A549 (cell line): ENCODE measurements around the gene PIM3. TPM values are rescaled to one million over a fixed set of nuclear protein-coding genes. Genes with fewer than 3 reads are reported as not detected.

Experiments used
- ATAC-seq, 2 experiments: fragments of 200-7000 bp in 1 of 2; fragments of >200 bp in 1 of 2; cut with Nextera tagmentation in 1 of 2; cut with Tn5 transposase in 1 of 2; 3 replicates each; pipeline versions ENCODE4 v1.8.0 to v1.9.1; 2018 to 2020; ENCODE audit warnings: mild to moderate bottlenecking in 1 of 2, moderate library complexity in 1 of 2
- CTCF ChIA-PET: fragments of 300-600 bp; sonication (Branson Sonifier 250); formaldehyde crosslinking; extraction: SDS; loops from one replicate; lab custom pipeline; 2021; ENCODE audit warnings: antibody characterized with exemption, inconsistent platforms; lab: Yijun Ruan, JAX
- POLR2A ChIA-PET: fragments of 350-600 bp; formaldehyde crosslinking; extraction: SDS; loops from one replicate; lab custom pipeline; 2021; ENCODE audit warnings: antibody characterized with exemption, inconsistent platforms; lab: Yijun Ruan, JAX
- DNase-seq, 2 experiments: peaks; one replicate each; pipeline versions ENCODE4 v3.0.0 to v3.0.0-alpha.2; 2011 to 2016; ENCODE audit warnings: low read depth in 1 of 2, low spot score in 1 of 2
- FAIRE-seq: peaks from 2 replicates; lab custom pipeline; 2011; peaks lifted over from hg19 to GRCh38; lab: Jason Lieb, UNC
- H3K27ac ChIP-seq, 2 experiments: fragments of >200 bp; sonication (Bioruptor Twin); formaldehyde crosslinking; 3 replicates each; pipeline ENCODE4 v1.5.1; 2016 to 2017
- H3K4me1 ChIP-seq: fragments of >200 bp; sonication (Bioruptor Twin); formaldehyde crosslinking; 3 replicates; pipeline ENCODE4 v1.6.1; 2016
- H3K4me2 ChIP-seq: fragments of >200 bp; sonication (Bioruptor Twin); formaldehyde crosslinking; 3 replicates; pipeline ENCODE4 v1.6.1; 2016
- H3K4me3 ChIP-seq: fragments of >200 bp; sonication (Bioruptor Twin); formaldehyde crosslinking; 3 replicates; pipeline ENCODE4 v1.5.1; 2016
- H3K9me3 ChIP-seq: fragments of >200 bp; sonication (Bioruptor Twin); formaldehyde crosslinking; 3 replicates; pipeline ENCODE4 v1.6.1; 2016
- BCL3 ChIP-seq: fragments of >200 bp; sonication (Bioruptor Twin); formaldehyde crosslinking; IDR thresholded peaks from 3 replicates; pipeline ENCODE4 v1.6.1; 2016
- CBX2 ChIP-seq: fragments of 200-600 bp; sonication (generic); IDR thresholded peaks from 2 replicates; pipeline ENCODE4 v1.6.1; 2016; ENCODE audit warnings: low read depth, mild to moderate bottlenecking, borderline replicate concordance
- CEBPB ChIP-seq, 2 experiments: fragments of >200 bp in 1 of 2; sonication (Bioruptor Twin) in 1 of 2; formaldehyde crosslinking in 1 of 2; IDR thresholded peaks; 2 replicates each; pipeline ENCODE4 v1.6.1; 2012 to 2016
- CHD4 ChIP-seq: fragments of 200-600 bp; sonication (generic); IDR thresholded peaks from 2 replicates; pipeline ENCODE4 v1.6.1; 2016; ENCODE audit warnings: antibody characterized with exemption, mild to moderate bottlenecking, borderline replicate concordance
- EHF ChIP-seq: fragments of 250-450 bp; sonication (Bioruptor Pico); IDR thresholded peaks from 2 replicates; pipeline ENCODE4 v1.5.0; 2020; ENCODE audit warnings: mild to moderate bottlenecking
- EP300 ChIP-seq, 2 experiments: fragments of >200 bp; sonication (Bioruptor Twin); formaldehyde crosslinking; IDR thresholded peaks; 2 replicates in 1 of 2; 3 replicates in 1 of 2; pipeline ENCODE4 v1.6.1; 2016 to 2017
- ESRRA ChIP-seq: fragments of 150-350 bp; IDR thresholded peaks from 2 replicates; pipeline ENCODE4 v1.6.1; 2014; ENCODE audit warnings: mild to moderate bottlenecking, low read length, borderline replicate concordance
- FOXS1 ChIP-seq: fragments of 250-450 bp; sonication (Bioruptor Pico); IDR thresholded peaks from 2 replicates; pipeline ENCODE4 v1.5.0; 2020; ENCODE audit warnings: mild to moderate bottlenecking, moderate library complexity
- GATA3 ChIP-seq: IDR thresholded peaks from 2 replicates; pipeline ENCODE4 v1.6.1; 2012; ENCODE audit warnings: borderline replicate concordance
- HEYL ChIP-seq: fragments of 250-450 bp; sonication (Bioruptor Pico); IDR thresholded peaks from 2 replicates; pipeline ENCODE4 v1.8.0; 2021; ENCODE audit warnings: mild to moderate bottlenecking, moderate library complexity
- HOXA7 ChIP-seq: fragments of 250-450 bp; sonication (Bioruptor Pico); IDR thresholded peaks from 2 replicates; pipeline ENCODE4 v1.5.0; 2020; ENCODE audit warnings: mild to moderate bottlenecking, moderate library complexity
- HOXB13 ChIP-seq: fragments of 250-450 bp; sonication (Bioruptor Pico); IDR thresholded peaks from 2 replicates; pipeline ENCODE4 v1.5.0; 2020; ENCODE audit warnings: low read depth, mild to moderate bottlenecking, moderate library complexity
- HOXB5 ChIP-seq: fragments of 250-450 bp; sonication (Bioruptor Pico); IDR thresholded peaks from 2 replicates; pipeline ENCODE4 v1.5.0; 2020; ENCODE audit warnings: mild to moderate bottlenecking, moderate library complexity
- JUN ChIP-seq, 2 experiments: fragments of >200 bp; sonication (Bioruptor Twin); formaldehyde crosslinking; IDR thresholded peaks; 2 replicates in 1 of 2; 3 replicates in 1 of 2; pipeline ENCODE4 v1.6.1; 2016 to 2017
- JUNB ChIP-seq: fragments of >200 bp; sonication (Bioruptor Twin); formaldehyde crosslinking; IDR thresholded peaks from 2 replicates; pipeline ENCODE4 v1.6.1; 2016
- MAFK ChIP-seq: fragments of 450-650 bp; IDR thresholded peaks from 2 replicates; pipeline ENCODE4 v1.6.1; 2014; ENCODE audit not compliant: partially characterized antibody
- MAZ ChIP-seq: fragments of 150-350 bp; IDR thresholded peaks from 2 replicates; pipeline ENCODE4 v1.6.1; 2014; ENCODE audit warnings: antibody characterized with exemption, low read depth, low read length, borderline replicate concordance
- NR3C1 ChIP-seq: fragments of >200 bp; sonication (Bioruptor Twin); formaldehyde crosslinking; IDR thresholded peaks from 3 replicates; pipeline ENCODE4 v1.6.1; 2017
- POLR2A ChIP-seq: IDR thresholded peaks from 2 replicates; pipeline ENCODE4 v1.6.1; 2012; ENCODE audit warnings: mild to moderate bottlenecking, low read length
- POLR2AphosphoS2 ChIP-seq: conservative IDR thresholded peaks from 2 replicates; pipeline ENCODE4 v1.6.1; 2012; ENCODE audit warnings: low read length, improper control_type of control experiment, inconsistent platforms
- RNF2 ChIP-seq: fragments of 200-600 bp; sonication (generic); IDR thresholded peaks from 2 replicates; pipeline ENCODE4 v1.6.1; 2016; ENCODE audit warnings: low read depth, mild to moderate bottlenecking, antibody characterized with exemption, moderate library complexity, borderline replicate concordance
- SREBF2 ChIP-seq: fragments of 450-650 bp; IDR thresholded peaks from 2 replicates; pipeline ENCODE4 v1.6.1; 2014; ENCODE audit warnings: mild to moderate bottlenecking, moderate library complexity
- ZC3H11A ChIP-seq: fragments of 450-650 bp; IDR thresholded peaks from 2 replicates; pipeline ENCODE4 v1.6.1; 2014; ENCODE audit warnings: antibody characterized with exemption, mild to moderate bottlenecking
- ZNF302 ChIP-seq: fragments of 250-450 bp; sonication (Bioruptor Pico); IDR thresholded peaks from 2 replicates; pipeline ENCODE4 v1.9.0; 2021; ENCODE audit warnings: inconsistent platforms, mild to moderate bottlenecking, moderate library complexity
- WGBS: methylation state at CpG from one replicate; pipeline ENCODE4 v1.1.6; 2017; ENCODE audit errors: missing lambda C conversion rate; 5-methylcytosine and 5-hydroxymethylcytosine counted together
- polyA plus RNA-seq, 4 experiments: library from polyadenylated mRNA; depleted of rRNA in 3 of 4; stranded (reverse); fragments of >200 nt; fragmentation: RNase III in 1 of 4; extraction: RNeasy Plus Mini Kit Qiagen cat#74134 plus additional on column Dnase treatment in 1 of 4; gene quantifications; 2 replicates in 3 of 4; 3 replicates in 1 of 4; pipeline ENCODE4 v1.2.3, GENCODE V29; 2011 to 2017
- TF ChIP-seq, protein P1 (sequence below): fragments of >200 bp; sonication (Bioruptor Twin); formaldehyde crosslinking; IDR thresholded peaks from 3 replicates; pipeline ENCODE4 v1.5.1; 2016
- TF ChIP-seq, protein P2 (sequence below): fragments of >200 bp; sonication (Bioruptor Twin); formaldehyde crosslinking; IDR thresholded peaks from 2 replicates; pipeline ENCODE4 v1.6.1; 2016
- TF ChIP-seq, protein P3 (sequence below): fragments of 450-650 bp; IDR thresholded peaks from 2 replicates; pipeline ENCODE4 v1.6.1; 2014; ENCODE audit warnings: antibody characterized with exemption
- TF ChIP-seq, protein P4 (sequence below): IDR thresholded peaks from 2 replicates; pipeline ENCODE4 v1.6.1; 2012; ENCODE audit warnings: low read depth, borderline replicate concordance

Gene PIM3
- polyA plus RNA-seq, 2 of the 4 experiments (the other 2 are of a cell fraction), result 4.4 to 11.3 TPM

DNA sequence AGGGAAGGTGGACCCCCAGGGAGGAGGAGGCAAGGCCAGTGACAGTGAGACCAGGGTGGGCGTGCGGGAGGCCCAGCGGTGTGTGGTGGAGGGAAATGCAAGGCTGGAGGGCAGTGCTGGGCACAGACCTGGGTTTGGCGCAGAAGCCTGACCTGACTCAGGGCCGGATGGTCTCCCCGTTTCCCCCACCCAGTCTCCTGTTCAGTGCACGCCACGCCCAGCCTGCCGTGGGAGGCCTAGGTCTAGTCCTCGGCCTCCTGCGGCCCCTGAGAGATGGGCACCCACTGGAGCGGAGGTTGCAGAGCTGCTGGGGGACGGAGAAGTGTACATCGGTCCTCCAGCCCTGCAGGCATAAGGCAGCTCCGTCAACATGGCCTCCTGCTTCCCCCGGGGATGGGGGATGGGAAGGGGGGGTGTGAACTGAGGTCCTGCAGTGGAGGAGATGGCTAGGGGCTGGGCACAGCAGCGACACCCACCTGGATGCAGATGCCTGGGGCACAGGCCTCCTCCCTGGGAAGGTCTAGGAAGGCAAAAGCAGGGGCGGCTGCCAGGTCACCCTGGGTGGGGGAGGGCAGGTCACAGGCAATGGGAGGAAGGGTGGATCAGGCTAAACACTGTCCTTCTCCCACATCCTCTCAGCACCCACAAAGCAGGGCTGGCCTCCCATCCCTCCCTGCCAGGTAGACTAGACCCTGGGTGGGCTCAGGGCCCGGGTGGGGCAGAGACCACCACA lies 36.1 kb downstream of the PIM3 start:
- ATAC-seq (no peak), FAIRE-seq (no peak), DNase-seq (no peak)
- ChIA-PET POLR2A (no interaction called here), CTCF (interaction anchor here (0.5 to 6.5 kb wide), 5 partner anchors 14 to 120 kb away, joined by 3 to 39 read pairs (median 3); no protein-coding TSS in a partner anchor)
- 81% methylated on average over 11 of the region's 19 CpGs for WGBS
- Histone ChIP-seq H3K4me2 (no peak overlapping the region), H3K9me3 (no peaks in the 10 kb centered on the region), H3K27ac (0 out of 6 replicates have a peak overlapping the region, but pooled peaks of 1 of the 2 experiments have one; percentile 12), H3K4me1 (peaks cover 4% of the 10 kb centered on the region; the same call in 1 of the 3 replicates), H3K4me3 (no peak overlapping the region)
- no peak for TF ChIP-seq MAFK
- no peak for TF ChIP-seq GATA3
- no peak for TF ChIP-seq CEBPB (IDR thresholded peaks at IDR 0.05)
- no peak for TF ChIP-seq JUNB
- TF ChIP-seq CBX2, result no peak
- TF ChIP-seq, protein P1, sequence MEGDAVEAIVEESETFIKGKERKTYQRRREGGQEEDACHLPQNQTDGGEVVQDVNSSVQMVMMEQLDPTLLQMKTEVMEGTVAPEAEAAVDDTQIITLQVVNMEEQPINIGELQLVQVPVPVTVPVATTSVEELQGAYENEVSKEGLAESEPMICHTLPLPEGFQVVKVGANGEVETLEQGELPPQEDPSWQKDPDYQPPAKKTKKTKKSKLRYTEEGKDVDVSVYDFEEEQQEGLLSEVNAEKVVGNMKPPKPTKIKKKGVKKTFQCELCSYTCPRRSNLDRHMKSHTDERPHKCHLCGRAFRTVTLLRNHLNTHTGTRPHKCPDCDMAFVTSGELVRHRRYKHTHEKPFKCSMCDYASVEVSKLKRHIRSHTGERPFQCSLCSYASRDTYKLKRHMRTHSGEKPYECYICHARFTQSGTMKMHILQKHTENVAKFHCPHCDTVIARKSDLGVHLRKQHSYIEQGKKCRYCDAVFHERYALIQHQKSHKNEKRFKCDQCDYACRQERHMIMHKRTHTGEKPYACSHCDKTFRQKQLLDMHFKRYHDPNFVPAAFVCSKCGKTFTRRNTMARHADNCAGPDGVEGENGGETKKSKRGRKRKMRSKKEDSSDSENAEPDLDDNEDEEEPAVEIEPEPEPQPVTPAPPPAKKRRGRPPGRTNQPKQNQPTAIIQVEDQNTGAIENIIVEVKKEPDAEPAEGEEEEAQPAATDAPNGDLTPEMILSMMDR, result no peak
- TF ChIP-seq, protein P2, sequence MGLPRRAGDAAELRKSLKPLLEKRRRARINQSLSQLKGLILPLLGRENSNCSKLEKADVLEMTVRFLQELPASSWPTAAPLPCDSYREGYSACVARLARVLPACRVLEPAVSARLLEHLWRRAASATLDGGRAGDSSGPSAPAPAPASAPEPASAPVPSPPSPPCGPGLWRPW, result no peak
- TF ChIP-seq HEYL (CRISPR knock-in tag), result no peak
- TF ChIP-seq, protein P3, sequence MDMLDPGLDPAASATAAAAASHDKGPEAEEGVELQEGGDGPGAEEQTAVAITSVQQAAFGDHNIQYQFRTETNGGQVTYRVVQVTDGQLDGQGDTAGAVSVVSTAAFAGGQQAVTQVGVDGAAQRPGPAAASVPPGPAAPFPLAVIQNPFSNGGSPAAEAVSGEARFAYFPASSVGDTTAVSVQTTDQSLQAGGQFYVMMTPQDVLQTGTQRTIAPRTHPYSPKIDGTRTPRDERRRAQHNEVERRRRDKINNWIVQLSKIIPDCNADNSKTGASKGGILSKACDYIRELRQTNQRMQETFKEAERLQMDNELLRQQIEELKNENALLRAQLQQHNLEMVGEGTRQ, result no peak

- 79% methylated on average over 8 of the region's 12 CpGs for WGBS
- ChIA-PET POLR2A (no interaction called here), CTCF (interaction anchor here (1.0 to 6.5 kb wide), 3 partner anchors 15 to 67 kb away, joined by 3 to 39 read pairs (median 3); no protein-coding TSS in a partner anchor)
- TF ChIP-seq EP300 (IDR thresholded peaks at IDR 0.05) (no peak), NR3C1 (no peak), BCL3 (no peak), ESRRA (no peak), MAZ (no peak), JUN (IDR thresholded peaks at IDR 0.05) (no peak), MAFK (no peak), CHD4 (no peak)
- TF ChIP-seq, protein P2, result no peak
- H3K9me3 ChIP-seq, result no peaks in the 10 kb centered on the region
- no peak overlapping the region for H3K27ac ChIP-seq
- H3K4me2 ChIP-seq, result no peak overlapping the region
- FAIRE-seq (no peak), ATAC-seq (no peak), DNase-seq (no peak)
- peaks cover 4% of the 10 kb centered on the region; the same call in 1 of the 3 replicates for H3K4me1 ChIP-seq
- no peak overlapping the region for H3K4me3 ChIP-seq
These were observed 36.7 kb downstream of the PIM3 start for GRCh38 chr22:49997251-49997599.

DNA sequence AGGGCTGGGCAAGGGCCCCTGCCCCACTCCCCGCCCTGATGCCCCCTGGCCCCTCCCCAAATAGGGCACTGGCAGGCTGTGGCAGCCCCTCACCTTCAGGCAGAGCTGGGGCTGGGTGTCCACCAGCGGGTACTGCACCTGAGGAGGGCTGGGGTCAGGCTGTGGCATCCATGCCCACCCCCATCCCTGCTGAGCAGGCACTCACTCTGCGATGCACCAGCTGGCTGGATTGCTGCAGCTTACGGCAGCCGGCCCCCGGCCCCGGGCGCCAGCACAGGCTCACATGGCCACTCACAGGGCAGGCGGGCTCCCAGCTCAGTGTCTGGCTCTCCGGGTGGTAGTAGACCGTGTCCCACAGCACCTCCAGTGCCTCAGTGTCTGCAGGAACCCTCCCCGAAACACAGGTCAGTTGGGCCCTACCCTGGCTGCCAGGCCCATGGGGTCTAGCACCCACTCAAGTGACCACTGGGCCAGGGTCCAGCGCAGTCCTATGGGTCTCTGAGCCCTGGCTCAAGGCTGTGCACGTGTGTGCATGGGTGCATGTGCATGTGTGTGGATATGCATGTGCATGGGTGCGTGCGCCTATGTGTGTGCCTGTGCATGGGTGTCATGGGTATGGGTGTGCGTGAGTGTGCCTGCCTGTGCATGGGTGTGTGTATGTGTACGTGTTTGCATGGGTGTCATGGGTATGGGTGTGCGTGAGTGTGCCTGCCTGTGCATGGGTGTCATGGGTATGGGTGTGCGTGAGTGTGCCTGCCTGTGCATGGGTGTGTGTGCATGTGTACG lies 37.6 kb downstream of the PIM3 start:
- ChIA-PET CTCF (interaction anchor here (0.5 to 6.5 kb wide), 4 partner anchors 18 to 81 kb away, joined by 3 to 39 read pairs (median 3); no protein-coding TSS in a partner anchor), POLR2A (no interaction called here)
- no peak for DNase-seq
- WGBS, result 83% methylated on average over 1 of the region's 21 CpGs
- TF ChIP-seq, protein P4, sequence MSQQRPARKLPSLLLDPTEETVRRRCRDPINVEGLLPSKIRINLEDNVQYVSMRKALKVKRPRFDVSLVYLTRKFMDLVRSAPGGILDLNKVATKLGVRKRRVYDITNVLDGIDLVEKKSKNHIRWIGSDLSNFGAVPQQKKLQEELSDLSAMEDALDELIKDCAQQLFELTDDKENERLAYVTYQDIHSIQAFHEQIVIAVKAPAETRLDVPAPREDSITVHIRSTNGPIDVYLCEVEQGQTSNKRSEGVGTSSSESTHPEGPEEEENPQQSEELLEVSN, result no peak
- no peak for TF ChIP-seq SREBF2
- TF ChIP-seq ZNF302, result no peak
- no peak for TF ChIP-seq POLR2AphosphoS2
- TF ChIP-seq EHF, result no peak
- TF ChIP-seq POLR2A, result no peak
- TF ChIP-seq ZC3H11A, result no peak
- TF ChIP-seq EP300 (IDR thresholded peaks at IDR 0.05), result no peak
- TF ChIP-seq RNF2, result no peak
- TF ChIP-seq HOXB13, result no peak
- TF ChIP-seq HOXA7 (CRISPR knock-in tag), result no peak
- no peak for TF ChIP-seq GATA3
- no peak for TF ChIP-seq FOXS1
- TF ChIP-seq HOXB5 (CRISPR knock-in tag), result no peak
- TF ChIP-seq, all 56 proteins: peak for 0
- FAIRE-seq, result no peak
- no peak overlapping the region for H3K4me3 ChIP-seq
- ATAC-seq, result no peak
- H3K4me2 ChIP-seq, result no peak overlapping the region; the same call in 2 of the 3 replicates
- peaks cover 4% of the 10 kb centered on the region; the same call in 1 of the 3 replicates for H3K4me1 ChIP-seq
- H3K27ac ChIP-seq, result no peak overlapping the region
- no peaks in the 10 kb centered on the region for H3K9me3 ChIP-seq
